Right renal cortex interstitium (tissue), 3 donors: Measurements from ENCODE around the gene PORCN. TPM values are rescaled to one million over a fixed set of nuclear protein-coding genes. Genes with fewer than 3 reads are reported as not detected.

Experiments
- DNase-seq, 3 donors: peaks; one replicate each; pipeline ENCODE4 v3.0.0-alpha.2; 2013; ENCODE audit warnings: low read depth in 3 of 3, low spot score in 2 of 3
- polyA plus RNA-seq, 3 donors: library from polyadenylated mRNA; unstranded; fragments of 120-200 nt; gene quantifications; one replicate each; pipeline ENCODE4 v1.2.1, GENCODE V29; 2013; ENCODE audit not compliant: insufficient read length in 3 of 3

The PORCN gene
- polyA plus RNA-seq, 3 donors = 6.8 to 7.5 (median 7.1) TPM

DNA sequence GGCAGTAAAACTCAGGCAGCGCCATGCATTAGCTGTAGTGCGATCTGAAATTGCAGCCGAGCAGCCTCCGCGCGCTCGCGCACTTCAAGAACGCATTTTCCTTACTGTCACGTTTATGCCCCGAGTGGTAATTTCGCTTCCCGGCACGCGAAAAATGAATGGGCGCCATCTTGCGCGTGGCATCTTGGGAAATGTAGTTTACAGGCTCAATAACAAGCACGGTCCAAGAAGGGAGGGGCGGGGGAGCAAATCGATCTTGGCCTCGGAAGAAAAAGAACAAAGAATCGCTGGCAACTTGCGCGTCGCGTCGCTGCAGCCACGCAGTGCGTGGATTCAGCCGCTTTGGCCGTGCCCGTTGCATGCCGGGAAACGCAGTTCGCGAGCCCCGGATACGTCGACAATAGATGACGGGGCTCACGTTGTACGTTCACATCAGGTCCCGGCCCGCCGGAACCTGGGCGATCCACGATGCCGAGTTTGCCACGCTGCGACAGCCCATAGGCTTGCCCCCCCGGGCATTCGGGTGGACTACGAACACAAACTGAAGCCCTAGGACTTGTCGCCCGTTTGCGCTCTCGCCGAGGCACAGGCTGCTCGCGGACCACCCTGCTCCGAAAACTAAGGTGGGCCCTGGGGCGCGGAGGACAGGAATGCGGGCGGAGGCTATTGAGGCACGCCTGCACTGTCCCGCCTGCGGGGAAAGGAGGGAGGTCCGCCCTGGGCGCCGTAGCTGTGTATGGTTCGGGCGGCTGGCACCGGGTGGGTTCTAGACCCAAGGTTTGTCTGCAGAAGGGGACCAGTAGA, 32.8 kb upstream of the PORCN start, which contains the start of gene FTSJ1:
TSS of gene FTSJ1 (plus strand) at position 426 of the 804 bp plus-strand sequence. CDS start 1,849 bp downstream, outside the sequence.
- DNase-seq = peak in 2 of 3 donors; percentile 58 to 61

DNA sequence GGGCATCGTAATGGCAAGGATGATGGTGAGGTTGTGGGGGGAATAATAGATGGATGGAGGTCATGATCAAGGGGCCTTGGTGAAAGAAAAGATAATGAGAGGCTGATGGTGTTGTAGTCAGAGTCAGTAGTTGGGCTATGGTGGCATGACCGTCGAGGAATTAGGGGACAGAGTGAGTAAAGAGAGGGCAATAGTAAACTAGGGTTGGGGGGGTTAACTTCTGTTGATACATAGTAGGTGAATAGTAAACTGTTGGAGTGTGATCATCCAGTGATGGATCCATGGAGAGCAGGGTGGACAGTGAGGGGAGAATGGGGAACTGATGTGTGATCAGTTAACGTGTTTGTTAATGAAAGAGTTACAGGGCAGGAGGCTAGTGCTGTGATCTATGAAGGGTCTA, 31.9 kb upstream of the PORCN start:
- DNase-seq = no peak

DNA sequence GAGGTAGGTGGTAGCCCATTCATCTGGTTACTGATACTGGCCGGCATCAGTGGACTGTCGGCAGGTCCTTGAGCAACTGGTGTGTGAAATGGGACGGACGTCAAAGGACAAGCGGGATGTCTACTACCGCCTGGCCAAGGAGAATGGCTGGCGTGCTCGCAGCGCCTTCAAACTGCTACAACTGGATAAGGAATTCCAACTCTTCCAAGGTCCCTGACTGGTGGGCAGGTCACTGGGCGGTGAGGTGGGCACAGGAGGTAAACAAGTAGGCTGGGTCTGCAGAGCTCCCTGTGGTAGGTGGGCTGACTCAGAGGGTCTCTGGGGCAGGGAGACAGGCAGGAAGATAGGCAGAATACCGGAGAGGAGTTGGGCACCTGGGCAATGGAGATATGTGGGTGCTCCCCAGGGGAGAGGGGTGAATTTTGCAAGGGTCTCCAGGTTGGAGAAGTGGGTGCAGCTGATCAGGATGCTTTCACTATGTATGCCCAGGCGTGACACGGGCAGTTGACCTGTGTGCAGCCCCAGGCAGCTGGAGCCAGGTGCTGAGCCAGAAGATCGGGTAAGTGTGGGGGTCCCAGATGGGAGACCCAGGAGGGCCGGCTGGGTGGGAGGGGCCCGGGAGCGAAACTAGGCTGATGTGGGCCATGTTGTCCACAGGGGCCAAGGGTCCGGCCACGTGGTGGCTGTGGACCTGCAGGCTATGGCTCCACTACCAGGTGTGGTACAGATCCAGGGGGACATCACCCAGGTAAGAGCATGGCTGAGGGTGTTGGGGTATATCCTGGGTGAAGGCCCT, 30.6 kb upstream of the PORCN start:
- DNase-seq = no peak

DNA sequence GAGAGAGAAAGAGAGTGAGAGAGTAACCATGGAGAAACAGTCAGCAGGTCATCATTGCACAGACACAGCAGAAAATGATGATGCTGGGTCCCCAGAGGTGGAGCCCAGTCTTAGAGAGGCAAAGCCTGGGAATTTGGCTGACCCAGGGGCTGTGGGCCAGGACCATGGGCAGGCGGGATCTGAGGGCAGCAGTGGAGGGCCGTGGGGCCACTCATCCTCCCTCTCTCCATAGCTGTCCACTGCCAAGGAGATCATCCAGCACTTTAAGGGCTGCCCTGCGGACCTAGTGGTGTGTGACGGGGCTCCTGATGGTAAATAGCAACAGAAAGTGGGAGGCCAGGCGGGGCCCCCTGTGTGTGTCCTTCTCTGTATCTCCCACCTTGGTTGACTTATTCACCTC, 30.0 kb upstream of the PORCN start:
- DNase-seq = no peak

DNA sequence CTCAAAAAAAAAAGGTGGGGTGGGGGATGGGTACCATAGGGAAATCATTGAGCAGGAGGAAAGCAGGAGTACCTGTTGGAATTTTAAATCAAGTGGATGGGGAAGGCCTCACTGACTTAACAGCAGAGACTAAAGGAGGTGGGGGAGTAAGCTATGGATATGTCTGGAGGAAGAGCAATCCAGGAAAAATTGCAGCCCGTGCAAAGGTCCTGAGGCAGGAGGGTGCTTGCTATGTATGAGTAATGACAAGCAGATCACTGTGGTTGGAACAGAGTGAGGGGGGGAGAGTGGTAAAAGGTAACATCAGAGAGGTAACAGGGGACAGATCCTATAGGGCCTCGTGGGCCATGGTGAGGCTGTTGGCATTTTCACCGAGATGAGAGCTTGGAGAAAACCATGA, 28.6 kb upstream of the PORCN start:
- no peak for DNase-seq

DNA sequence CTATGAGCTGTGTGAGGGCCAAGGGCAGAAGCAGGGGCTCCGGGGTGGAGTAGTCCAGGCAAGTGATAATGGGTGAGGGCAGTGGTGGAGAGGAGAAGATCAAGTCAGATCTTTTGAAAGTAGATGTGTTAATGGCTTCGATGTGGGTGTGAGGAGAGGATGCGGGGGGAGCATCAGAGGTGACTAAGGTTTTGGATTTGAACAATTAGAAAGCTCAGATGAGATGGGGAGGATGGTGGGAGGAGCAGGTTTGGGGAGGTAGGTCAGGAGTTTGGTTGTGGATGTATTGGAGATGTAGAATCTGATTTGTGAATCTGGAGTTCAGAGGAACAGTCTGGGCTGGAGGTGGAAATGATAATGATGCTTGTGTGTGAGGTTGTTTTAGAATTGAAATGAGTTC, 28.2 kb upstream of the PORCN start:
- no peak for DNase-seq

DNA sequence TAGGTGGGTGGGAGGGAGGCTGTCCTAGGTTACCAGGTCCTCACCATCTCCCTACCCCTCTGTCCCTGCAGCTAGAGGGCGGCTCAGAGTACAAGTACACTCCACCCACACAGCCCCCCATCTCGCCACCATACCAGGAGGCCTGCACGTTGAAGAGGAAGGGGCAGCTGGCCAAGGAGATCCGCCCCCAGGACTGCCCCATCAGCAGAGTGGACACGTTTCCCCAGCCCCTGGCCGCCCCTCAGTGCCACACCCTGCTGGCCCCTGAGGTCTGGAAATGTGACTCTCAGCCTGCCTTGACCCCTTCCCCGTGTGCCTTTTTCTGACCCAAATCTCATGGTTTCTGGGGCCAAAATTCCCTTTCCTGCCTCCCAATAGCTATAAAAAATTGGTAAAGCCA, 26.3 kb upstream of the PORCN start:
- no peak for DNase-seq

DNA sequence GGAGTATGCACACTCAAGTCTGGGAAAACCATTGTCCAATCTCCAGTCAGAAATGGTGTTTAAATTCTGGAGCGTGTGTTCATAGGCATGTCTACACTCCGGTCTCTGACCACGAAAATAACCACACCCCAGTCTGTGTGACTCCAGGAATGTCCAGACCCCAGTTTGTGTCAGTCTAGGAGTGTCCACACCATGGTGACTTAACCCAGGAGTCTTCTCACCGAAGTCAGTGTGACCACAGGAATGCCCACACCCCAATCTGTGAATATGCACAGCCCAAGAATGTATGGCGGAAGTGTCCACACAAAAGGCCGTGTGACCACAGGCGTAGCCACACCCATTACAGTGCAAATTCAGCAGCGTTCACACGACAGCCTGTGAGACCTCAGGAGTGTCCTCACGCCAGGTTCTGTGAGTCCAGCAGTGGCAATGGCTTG, 21.4 kb upstream of the PORCN start:
- DNase-seq = no peak

DNA sequence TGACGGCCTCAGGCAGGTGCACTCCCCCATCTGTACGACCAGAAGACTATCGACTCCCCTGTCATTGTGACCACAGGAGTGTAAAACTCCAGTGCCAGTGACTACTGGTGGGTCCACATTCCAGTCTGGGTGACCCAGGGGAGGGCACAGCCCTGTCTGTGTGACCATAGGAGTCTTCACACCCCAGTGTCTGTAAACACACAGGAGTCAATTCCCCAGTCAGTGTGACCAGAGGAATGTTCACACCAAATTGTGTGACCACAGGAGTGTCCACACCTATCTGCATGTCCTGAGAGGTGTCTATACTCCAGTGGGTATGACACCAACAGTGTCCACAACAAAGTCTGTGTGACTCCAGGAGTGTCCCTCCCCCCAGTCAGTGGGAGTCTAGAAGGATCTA, 20.8 kb upstream of the PORCN start:
- DNase-seq = no peak

DNA sequence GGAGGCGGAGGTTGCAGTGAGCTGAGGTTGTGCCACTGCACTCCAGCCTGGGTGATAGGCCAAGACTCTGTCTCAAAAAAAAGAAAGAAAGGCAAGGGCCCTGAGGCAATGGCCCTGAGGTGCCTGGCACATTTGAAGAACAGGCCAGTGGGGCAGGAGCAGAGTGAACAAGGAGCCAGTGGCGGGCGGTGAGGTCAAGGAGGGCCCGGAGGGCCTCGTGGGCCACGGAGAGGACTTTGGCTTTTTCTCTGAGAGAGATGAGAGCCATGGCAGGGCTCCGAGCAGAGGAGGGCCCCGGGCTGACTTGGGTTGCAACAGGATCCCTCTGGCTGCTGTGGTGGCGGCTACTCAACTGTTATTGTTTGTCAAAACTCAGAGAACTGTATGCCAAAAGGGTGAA, 19.5 kb upstream of the PORCN start:
- DNase-seq = no peak

DNA sequence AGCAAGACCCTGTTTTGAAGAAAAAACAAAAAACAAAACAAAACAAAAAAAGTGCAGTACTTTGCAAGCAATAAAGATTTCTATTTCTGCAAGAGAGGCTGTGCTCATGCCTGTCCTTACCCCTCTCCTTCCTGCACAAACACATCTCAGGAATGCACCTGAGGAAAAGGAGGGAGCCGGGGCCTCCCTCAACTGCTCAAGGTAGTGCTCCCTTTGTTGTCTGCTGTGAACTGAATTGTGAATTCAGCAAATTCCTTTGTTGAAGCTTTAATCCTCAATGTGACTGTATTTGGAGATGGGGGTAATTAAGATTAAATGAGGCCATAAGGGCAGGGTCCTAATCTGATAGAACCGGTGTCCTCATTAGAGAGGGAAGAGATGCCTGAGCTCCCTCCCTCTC, 18.9 kb upstream of the PORCN start:
- DNase-seq = no peak

DNA sequence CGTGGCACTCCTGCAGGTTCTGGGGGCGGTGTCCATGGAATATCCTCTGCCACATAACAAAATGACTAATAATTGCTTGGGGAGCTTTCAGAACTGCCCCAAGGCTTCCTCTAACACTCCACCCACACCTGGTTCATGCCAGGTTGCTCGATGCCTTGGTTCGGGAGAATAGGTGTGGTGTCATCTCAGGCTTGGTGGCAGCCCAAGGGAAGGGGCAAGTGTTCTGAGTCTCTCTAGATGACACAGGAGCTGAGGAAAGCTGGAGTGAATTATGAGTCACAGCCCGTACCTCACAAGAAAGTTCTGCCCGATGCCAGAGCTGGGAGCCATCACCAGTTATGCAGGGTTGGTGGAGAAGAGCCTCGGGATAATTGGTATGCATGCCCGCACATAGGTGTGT, 18.1 kb upstream of the PORCN start:
- DNase-seq = no peak

DNA sequence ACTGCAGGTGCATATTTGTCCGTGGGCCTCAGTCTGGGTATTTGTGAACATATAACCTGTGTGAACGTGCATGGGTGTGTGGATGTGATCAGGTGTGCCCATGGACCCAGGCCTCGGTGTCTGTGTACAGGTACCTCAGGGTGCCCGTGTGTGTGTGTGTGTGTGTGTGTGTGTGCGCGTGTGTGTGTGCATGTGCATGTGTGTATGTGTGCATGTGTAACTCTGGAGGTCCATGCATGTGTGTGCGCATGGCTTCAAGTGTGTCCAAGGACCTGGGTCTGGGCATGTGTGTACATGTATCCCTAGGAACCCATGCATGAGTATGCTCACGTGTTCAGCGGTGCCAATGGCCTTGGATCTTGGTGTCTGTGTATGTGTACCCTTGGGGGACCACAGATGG, 17.0 kb upstream of the PORCN start:
- no peak for DNase-seq

DNA sequence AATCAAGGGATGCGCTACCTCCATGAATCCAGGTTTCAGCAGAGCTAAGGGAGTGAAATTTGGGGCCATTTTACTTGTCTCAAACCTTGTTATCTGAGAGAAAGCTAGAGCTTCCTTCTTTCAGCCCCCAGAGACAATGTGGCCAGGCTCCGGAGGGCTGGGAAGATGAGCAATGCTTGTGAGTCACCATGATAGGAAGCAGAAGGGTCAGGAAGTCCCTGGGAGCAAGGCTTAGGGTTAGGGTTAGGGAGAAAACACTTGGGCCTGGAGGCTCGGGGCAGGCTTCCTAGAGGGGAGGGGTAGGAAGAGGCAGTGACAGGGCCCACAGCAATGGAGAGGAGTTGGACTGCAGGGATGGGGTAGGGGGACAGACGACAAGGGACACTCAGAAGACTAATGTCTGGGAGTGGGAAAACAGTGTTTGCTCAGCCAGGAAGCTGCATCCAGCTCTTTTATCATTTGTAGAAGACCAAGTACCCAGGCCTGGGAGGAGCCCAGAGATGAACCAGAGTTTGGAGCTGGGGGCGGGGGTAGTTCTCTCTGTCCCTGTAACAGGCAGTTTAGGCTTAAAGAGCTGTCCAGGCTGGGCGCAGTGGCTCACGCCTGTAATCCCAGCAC, 16.4 kb upstream of the PORCN start:
- no peak for DNase-seq

DNA sequence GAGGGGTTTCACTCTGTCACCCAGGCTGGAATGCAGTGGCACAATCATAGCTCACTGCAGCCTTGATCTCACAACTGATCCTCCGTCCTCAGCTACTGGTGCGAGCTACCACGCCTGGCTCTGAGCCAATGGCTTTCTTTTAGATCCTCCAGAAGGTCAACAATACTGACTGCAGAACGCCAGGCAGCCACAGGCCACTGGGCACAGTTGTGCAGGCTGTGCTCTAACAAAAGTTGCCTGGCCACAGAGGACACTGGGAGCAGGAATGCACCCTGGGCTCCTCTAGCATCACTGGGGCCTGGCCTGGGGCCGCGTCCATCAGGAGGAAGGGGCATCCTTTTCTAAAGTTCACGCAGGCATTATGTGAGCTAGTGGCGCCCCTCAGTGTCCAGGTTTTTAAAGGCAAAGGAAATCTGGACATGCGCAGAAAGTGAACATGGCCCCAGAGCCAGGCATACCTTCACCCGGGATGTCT, 14.9 kb upstream of the PORCN start:
- DNase-seq = no peak

DNA sequence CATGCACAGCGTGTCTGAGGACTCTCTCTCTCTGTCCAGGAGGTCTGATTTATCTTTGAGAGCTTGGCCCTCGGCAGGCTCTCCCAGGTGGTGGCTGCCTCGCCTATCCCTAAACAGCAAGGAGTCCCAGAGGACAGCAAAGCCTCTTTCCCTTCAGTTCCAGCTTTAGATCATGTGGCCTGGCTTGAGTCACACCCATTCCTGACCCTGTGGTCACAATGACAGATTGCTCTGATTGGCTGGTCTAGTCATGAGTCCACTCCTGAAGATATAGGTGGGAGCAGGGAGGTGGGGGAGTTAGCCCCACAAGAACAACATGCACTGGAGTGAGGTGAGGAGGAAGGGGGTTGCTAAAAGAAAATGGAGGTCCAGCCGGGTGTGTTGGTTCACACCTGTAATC, 12.1 kb upstream of the PORCN start:
- no peak for DNase-seq

DNA sequence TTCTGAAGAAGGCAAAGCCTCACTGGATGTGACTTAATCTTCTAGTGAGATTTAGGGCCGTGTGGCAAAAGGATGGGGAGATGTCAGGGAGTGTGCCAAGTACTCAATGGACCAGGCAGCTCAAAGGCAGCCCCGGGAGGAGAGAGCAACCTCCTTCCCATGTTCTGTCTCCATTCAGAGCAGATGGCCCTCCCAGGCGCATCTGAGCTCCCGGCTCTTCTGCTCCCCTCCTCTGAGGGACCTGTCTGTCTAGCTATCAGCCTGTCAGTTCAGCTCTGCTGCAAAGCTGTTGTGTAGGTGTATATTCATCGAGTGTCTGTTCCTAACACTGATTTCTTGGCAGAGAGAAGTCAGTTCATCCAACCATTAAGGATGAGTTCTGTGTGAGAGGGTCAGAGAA, 10.9 kb upstream of the PORCN start:
- no peak for DNase-seq

DNA sequence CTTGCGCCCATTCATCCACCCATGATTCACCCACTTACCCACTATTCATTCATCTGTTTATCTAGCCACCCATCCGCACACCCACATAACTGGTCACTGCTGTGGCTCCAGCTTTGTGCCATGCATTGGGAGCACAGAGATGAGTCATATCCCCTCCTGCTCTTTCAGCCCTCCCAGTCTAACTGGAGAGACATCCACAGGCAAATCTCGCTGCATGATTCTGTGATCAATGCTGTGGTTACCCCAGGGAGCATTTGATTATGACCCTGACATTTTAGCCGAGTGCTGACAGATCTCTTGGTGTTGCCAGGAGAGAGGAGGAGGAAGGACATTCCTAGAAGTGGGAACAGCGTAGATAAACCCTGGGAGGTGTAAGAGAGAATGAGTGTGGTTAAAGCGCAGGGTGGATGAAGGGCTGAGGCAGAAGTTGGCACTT, 10.4 kb upstream of the PORCN start:
- DNase-seq = no peak

DNA sequence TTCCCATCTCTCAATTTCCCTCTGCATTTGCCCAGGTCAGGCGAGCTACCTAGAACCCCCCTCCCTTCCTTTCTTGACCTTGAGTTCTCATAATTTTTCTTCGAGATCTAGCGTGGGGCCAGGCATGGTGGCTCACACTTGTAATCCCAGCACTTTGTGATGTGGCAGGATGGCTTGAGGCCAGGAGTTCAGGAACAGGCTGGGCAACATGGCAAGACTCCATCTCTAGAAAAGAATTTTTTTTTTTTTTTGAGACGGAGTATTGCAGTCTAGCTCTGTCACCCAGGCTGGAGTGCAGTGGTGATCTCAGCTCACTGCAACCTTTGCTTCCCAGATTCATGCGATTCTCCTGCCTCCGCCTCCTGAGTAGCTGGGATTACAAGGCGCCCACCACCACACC, 4.5 kb upstream of the PORCN start:
- no peak for DNase-seq

DNA sequence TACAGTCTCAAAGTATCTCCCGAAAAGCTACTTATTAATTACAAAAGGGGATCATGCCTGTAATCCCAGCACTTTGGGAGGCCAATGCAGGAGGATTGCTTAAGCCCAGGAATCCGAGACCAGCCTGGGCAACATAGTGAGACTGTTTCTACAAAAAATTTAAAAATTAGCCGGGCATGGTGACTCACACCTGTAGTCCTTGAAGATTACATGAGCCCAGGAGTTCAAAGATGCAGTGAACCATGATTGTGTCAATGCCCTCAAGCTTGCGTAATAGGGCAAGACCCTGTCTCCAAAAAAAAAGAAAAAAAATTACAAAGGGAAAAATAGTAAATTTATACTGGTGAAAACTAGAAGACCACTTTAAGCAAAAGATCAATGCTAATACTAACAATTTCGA, 3.3 kb upstream of the PORCN start:
- DNase-seq = no peak

DNA sequence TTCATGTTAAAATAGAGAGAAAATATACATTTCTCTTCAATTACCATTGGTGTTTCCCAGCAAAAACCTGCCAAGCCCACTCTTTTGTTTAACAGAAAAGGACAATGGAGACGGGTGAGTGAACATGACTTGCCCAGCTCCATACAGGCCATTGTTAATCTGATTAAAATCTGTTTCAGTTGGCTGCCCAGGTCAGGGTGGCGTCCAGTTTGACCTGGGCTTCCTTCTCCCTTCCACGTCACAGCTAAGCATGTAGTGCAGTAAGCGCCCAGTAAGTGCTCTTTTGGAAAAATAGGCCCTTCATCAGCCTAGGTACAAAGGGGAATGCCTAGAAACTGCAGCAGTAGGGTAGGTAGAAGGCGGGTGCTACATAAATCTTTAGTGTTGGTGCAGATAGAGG, 1.5 kb upstream of the PORCN start:
- DNase-seq = no peak

DNA sequence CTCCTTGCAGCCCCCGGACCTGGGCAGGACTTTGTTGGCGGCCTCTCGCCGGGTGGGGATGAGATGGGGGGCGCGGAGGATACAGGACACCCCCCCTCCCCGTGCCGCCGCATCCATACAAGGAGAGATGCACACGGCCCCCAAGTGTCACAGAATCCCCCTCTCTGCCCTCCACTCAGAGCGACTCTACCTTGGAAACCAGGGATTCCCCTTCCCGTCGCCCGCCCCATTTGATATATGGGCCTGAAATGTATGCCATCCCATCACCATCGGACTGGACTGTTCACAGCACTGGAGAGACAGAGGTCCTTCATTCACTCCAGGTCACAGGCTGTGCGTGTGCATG, 426 bp downstream of the PORCN start:
- no peak for DNase-seq
